Measurements from ENCODE around the gene REXO1. TPM values are rescaled to one million over a fixed set of nuclear protein-coding genes. Genes with fewer than 3 reads are reported as not detected.

The REXO1 gene
- total and polyA plus RNA-seq, 2 of the 8 experiments (the other 6 are each of a cell fraction or from before 2014, with no cell fraction given), result 42.4 to 44.3 TPM

- no peak for TF ChIP-seq CTCF (IDR thresholded peaks at IDR 0.05; ENCODE audit: control extremely low read depth in 1 of 3, insufficient read depth in 1 of 3, low read depth in 1 of 3, low read length in 3 of 3)
Observed at GRCh38 chr19:1822210-1822609, 26.1 kb downstream of the REXO1 start (continued).

All from H1 (cell line).